K562 (cell line): Measurements from ENCODE around the gene ZNF778. TPM values are rescaled to one million over a fixed set of nuclear protein-coding genes. Genes with fewer than 3 reads are reported as not detected.

Experiments used
- ATAC-seq: fragments of 200-7000 bp; cut with Tn5 transposase; 3 replicates; pipeline ENCODE4 v1.9.1; 2020; ENCODE audit warnings: moderate library complexity
- BruUV-seq: library from RNA; stranded (reverse); fragments of 400-500 nt; replicated peaks from 2 replicates; lab custom pipeline; 2021; lab: Mats Ljungman, UMichigan
- CTCF ChIA-PET: fragments of 300-600 bp; formaldehyde crosslinking; extraction: SDS; loops from one replicate; lab custom pipeline; 2021; ENCODE audit warnings: low intra/inter-chr PET ratio; lab: Yijun Ruan, JAX
- POLR2A ChIA-PET: fragments of 300-600, 350-650 bp; sonication (Branson Sonifier 250); formaldehyde crosslinking; extraction: SDS; loops from one replicate; lab custom pipeline; 2021; ENCODE audit warnings: antibody characterized with exemption, inconsistent platforms; lab: Yijun Ruan, JAX
- DNase-seq, 4 experiments: peaks; one replicate each; pipeline versions ENCODE4 v3.0.0 to v3.0.0-alpha.2; 2011 to 2018; ENCODE audit warnings: low spot score in 3 of 4, mixed read lengths in 3 of 4; ENCODE audit errors: extremely low read depth in 1 of 4
- FAIRE-seq: peaks from 2 replicates; lab custom pipeline; 2011; peaks lifted over from hg19 to GRCh38; lab: Jason Lieb, UNC
- H2AFZ ChIP-seq: 2 replicates; pipeline ENCODE4 v1.6.0; 2011; ENCODE audit warnings: low read depth, low read length, control low read depth, inconsistent platforms
- H3K27ac ChIP-seq: fragments of 200-600 bp; 3 replicates; pipeline ENCODE4 v1.8.0; 2011; ENCODE audit warnings: low read depth, mild to moderate bottlenecking, control low read depth, inconsistent platforms, low read length, moderate library complexity, mixed read lengths; ENCODE audit errors: extremely low read depth
- H3K27me3 ChIP-seq, 2 experiments: fragments of 300-600 bp in 1 of 2; 2 replicates in 1 of 2; 3 replicates in 1 of 2; pipeline versions ENCODE4 v1.6.0 to v1.8.0; 2011; ENCODE audit warnings: inconsistent platforms in 2 of 2, low read length in 2 of 2, mild to moderate bottlenecking in 1 of 2, mixed read lengths in 1 of 2, moderate library complexity in 1 of 2; ENCODE audit not compliant: control insufficient read depth in 2 of 2, insufficient read depth in 2 of 2
- H3K36me3 ChIP-seq: fragments of 300-600 bp; 3 replicates; pipeline ENCODE4 v1.8.0; 2011; ENCODE audit warnings: mild to moderate bottlenecking, low read length, inconsistent platforms; ENCODE audit not compliant: control insufficient read depth, insufficient read depth
- H3K4me1 ChIP-seq, 2 experiments: fragments of 200-600 bp in 1 of 2; replicated peaks in 1 of 2; 2 replicates in 1 of 2; 3 replicates in 1 of 2; pipeline versions ENCODE4 v1.5.1 to v1.8.0; 2011; ENCODE audit warnings: inconsistent platforms in 2 of 2, low read length in 2 of 2, mild to moderate bottlenecking in 1 of 2, mixed read lengths in 1 of 2, moderate library complexity in 1 of 2; ENCODE audit not compliant: control insufficient read depth in 2 of 2, insufficient read depth in 2 of 2
- H3K4me2 ChIP-seq: 2 replicates; pipeline ENCODE4 v1.6.1; 2011; ENCODE audit warnings: low read length, control low read depth, inconsistent platforms, mixed read lengths; ENCODE audit not compliant: insufficient read depth
- H3K4me3 ChIP-seq: fragments of 200-600 bp; sonication (generic), shearing (Covaris generic); 2 replicates; pipeline ENCODE4 v1.5.1; 2016; ENCODE audit warnings: control low read depth, inconsistent platforms
- H3K79me2 ChIP-seq: fragments of 200-600 bp; 3 replicates; pipeline ENCODE4 v1.8.0; 2011; ENCODE audit warnings: low read length, inconsistent platforms; ENCODE audit not compliant: control insufficient read depth, insufficient read depth
- H3K9ac ChIP-seq, 2 experiments: 2 replicates each; pipeline versions ENCODE4 v1.6.0 to v1.6.1; 2011; ENCODE audit warnings: low read depth in 2 of 2, low read length in 2 of 2, control low read depth in 1 of 2, inconsistent platforms in 1 of 2, mild to moderate bottlenecking in 1 of 2, mixed read lengths in 1 of 2; ENCODE audit not compliant: insufficient read depth in 1 of 2
- H3K9me1 ChIP-seq: one replicate; pipeline ENCODE4 v1.6.0; 2011; ENCODE audit warnings: inconsistent platforms, mild to moderate bottlenecking, low read length, moderate library complexity; ENCODE audit not compliant: control insufficient read depth, insufficient read depth
- H3K9me3 ChIP-seq: replicated peaks from 2 replicates; pipeline ENCODE4 v1.5.1; 2011; ENCODE audit warnings: low read depth, low read length, inconsistent platforms; ENCODE audit not compliant: control insufficient read depth, insufficient read depth
- H4K20me1 ChIP-seq: replicated peaks from 2 replicates; pipeline ENCODE4 v1.6.1; 2011; ENCODE audit warnings: low read length, inconsistent platforms, mixed read lengths; ENCODE audit not compliant: control insufficient read depth, insufficient read depth
- ARHGAP35 ChIP-seq: fragments of 450-650 bp; IDR thresholded peaks from 2 replicates; pipeline ENCODE4 v1.6.1; 2018; ENCODE audit not compliant: partially characterized antibody
- FOS ChIP-seq: IDR thresholded peaks from 3 replicates; pipeline ENCODE4 v1.6.1; 2011; ENCODE audit not compliant: insufficient read length; ENCODE audit errors: extremely low read depth
- FOXK1 ChIP-seq: sonication (generic); formaldehyde crosslinking; IDR thresholded peaks from 2 replicates; pipeline ENCODE4 v1.8.0; 2022; ENCODE audit warnings: missing genetic modification reagents, mild to moderate bottlenecking, borderline replicate concordance
- KDM1A ChIP-seq, 2 experiments: fragments of 450-650 bp; IDR thresholded peaks; 2 replicates each; pipeline ENCODE4 v1.6.1; 2016; ENCODE audit warnings: mild to moderate bottlenecking in 2 of 2
- NR3C1 ChIP-seq: sonication (generic); formaldehyde crosslinking; IDR thresholded peaks from 2 replicates; pipeline ENCODE4 v1.8.1; 2022; ENCODE audit warnings: missing genetic modification reagents
- NRF1 ChIP-seq, 2 experiments: fragments of 450-650 bp; IDR thresholded peaks in 1 of 2; conservative IDR thresholded peaks in 1 of 2; 2 replicates each; pipeline ENCODE4 v1.6.1; 2014; ENCODE audit warnings: mild to moderate bottlenecking in 2 of 2
- SMARCA4 ChIP-seq: fragments of 450-650 bp; IDR thresholded peaks from 2 replicates; pipeline ENCODE4 v1.6.1; 2016
- WHSC1 ChIP-seq: IDR thresholded peaks from one replicate; pipeline ENCODE4 v1.6.1; 2012; ENCODE audit warnings: low read length, control low read depth, inconsistent platforms
- ZNF589 ChIP-seq: fragments of 200-800 bp; sonication (Bioruptor generic); IDR thresholded peaks from 2 replicates; pipeline ENCODE4 v1.6.1; 2016; ENCODE audit warnings: low read depth, missing genetic modification characterization, missing compliant biosample characterization
- ZNF717 ChIP-seq: fragments of 250-450 bp; sonication (Bioruptor Pico); IDR thresholded peaks from 2 replicates; pipeline ENCODE4 v1.5.0; 2021
- WGBS: fragments of 100-300 bp; shearing (Covaris generic); methylation state at CpG from one replicate; pipeline ENCODE4 v1.1.6; 2016; ENCODE audit warnings: low coverage, mixed read lengths; ENCODE audit not compliant: insufficient coverage; ENCODE audit errors: missing lambda C conversion rate; 5-methylcytosine and 5-hydroxymethylcytosine counted together
- in situ Hi-C: fragments of 300-500 bp; cut with MboI; formaldehyde crosslinking; loops from 4 replicates; pipeline ENCODE4 v1.15.0; 2018; ENCODE audit warnings: inconsistent platforms, mixed read lengths
- intact Hi-C: fragments of 100-400 bp; cut with micrococcal nuclease; formaldehyde crosslinking; loops from 2 replicates; pipeline ENCODE4 v1.14.2; 2022
- polyA plus RNA-seq, 8 experiments: library from polyadenylated mRNA; depleted of rRNA in 4 of 8; stranded (reverse) in 5 of 8; unstranded in 3 of 8; fragments of >200 nt; fragmentation: Nextera tagmentation in 2 of 8; fragmentation: Illumina TruSeq in 1 of 8; extraction: Ambion mirVana in 2 of 8; extraction: Trizol in 1 of 8; gene quantifications; 2 replicates each; pipeline versions ENCODE4 v1.2.1 to v1.2.3, GENCODE V29; 2011 to 2014; ENCODE audit warnings: inconsistent platforms in 1 of 8, missing spikeins in 1 of 8
- total RNA-seq, 7 experiments: library from RNA; depleted of rRNA in 6 of 7; stranded (reverse); fragments of >200 nt in 6 of 7; fragmentation: Illumina TruSeq in 2 of 7; extraction: Trizol in 2 of 7; gene quantifications; 2 replicates each; pipeline versions ENCODE4 v1.2.1 to v1.2.3, GENCODE V29; 2011 to 2021; ENCODE audit warnings: low replicate concordance in 1 of 7
- TF ChIP-seq, protein P1 (sequence below): sonication (generic); IDR thresholded peaks from 2 replicates; pipeline ENCODE4 v1.6.1; 2016
- TF ChIP-seq, protein P2 (sequence below), 3 experiments: IDR thresholded peaks in 2 of 3; conservative IDR thresholded peaks in 1 of 3; 2 replicates each; pipeline ENCODE4 v1.5.1; 2011 to 2012; ENCODE audit warnings: low read length in 3 of 3, mild to moderate bottlenecking in 3 of 3, control low read depth in 2 of 3, improper control_type of control experiment in 1 of 3, inconsistent platforms in 1 of 3, low read depth in 1 of 3, mixed read lengths in 1 of 3, moderate library complexity in 1 of 3; ENCODE audit not compliant: insufficient read depth in 2 of 3

Gene ZNF778
- total and polyA plus RNA-seq, 9 of the 15 experiments (the other 6 are each of a cell fraction or from before 2014, with no cell fraction given) = 0.70 to 60.6 (median 7.5) TPM

DNA sequence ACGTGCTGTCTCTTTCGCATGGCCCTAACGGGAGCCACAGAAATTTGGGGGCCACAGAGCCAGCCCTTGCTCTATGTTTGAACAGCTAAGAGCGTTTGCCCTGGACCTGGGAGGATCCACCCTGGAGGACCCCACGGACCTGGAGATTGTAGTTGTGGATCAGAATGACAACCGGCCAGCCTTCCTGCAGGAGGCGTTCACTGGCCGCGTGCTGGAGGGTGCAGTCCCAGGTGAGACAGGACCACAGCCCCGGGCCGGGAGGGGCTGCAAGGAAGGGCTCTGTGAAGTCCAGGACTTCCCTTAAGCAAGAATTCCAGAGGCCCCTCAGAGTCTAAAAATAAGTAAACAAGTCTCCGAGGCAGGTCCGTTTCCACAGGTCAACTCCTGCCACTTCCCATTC, 34.0 kb upstream of the ZNF778 start (continued):
- TF ChIP-seq, protein P1, sequence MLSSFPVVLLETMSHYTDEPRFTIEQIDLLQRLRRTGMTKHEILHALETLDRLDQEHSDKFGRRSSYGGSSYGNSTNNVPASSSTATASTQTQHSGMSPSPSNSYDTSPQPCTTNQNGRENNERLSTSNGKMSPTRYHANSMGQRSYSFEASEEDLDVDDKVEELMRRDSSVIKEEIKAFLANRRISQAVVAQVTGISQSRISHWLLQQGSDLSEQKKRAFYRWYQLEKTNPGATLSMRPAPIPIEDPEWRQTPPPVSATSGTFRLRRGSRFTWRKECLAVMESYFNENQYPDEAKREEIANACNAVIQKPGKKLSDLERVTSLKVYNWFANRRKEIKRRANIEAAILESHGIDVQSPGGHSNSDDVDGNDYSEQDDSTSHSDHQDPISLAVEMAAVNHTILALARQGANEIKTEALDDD = no peak
- TF ChIP-seq KDM1A (IDR thresholded peaks at IDR 0.05) (no peak), ZNF717 (no peak), NR3C1 (no peak), FOXK1 (no peak), SMARCA4 (no peak), FOS (no peak), WHSC1 (no peak)

DNA sequence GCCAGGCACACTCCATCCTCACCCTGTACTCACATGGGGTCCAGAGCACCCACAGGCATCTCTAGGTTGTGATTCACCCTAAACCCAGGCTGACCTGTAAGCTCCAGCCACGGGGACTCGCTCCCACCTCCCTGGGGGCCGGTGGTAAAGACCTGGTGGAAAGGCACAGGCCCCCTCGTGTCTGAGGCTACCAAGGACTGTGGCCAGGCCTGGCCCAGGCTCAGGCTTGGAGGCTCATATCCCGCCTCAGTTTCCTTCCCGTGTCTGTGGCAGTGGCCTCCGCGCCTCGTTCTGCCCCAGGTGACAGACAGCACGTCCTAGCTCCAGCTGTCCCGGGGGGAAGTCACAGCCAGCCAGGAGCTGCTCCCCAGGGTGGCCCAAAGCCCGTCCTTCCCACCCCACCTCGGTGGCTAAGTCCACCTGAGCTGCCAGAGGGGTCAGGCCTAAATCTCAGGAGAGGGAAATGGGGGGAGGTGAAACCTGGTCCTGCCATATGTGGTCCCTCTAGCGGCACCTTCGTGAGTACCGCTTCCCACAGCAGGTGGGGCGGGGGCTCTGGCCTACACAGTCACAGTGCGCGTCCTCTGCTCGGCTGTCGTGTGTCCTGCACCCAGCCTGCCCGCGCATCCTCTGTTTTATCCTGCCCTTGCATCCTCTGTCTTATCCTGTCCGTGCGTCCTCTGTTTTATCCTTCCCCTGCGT, 33.4 kb upstream of the ZNF778 start:
- Histone ChIP-seq H3K4me3 (no peak overlapping the region), H3K36me3 (no peaks in the 10 kb centered on the region), H3K79me2 (no peaks in the 10 kb centered on the region), H3K27ac (no peak overlapping the region), H3K9me3 (no peaks in the 10 kb centered on the region), H4K20me1 (no peaks in the 10 kb centered on the region; the same call in 1 of the 2 replicates), H3K27me3 (peaks cover 0 to 24% of the 10 kb centered on the region in 2 experiments; a peak in 2 of 5 replicates), H2AFZ (no peak overlapping the region), H3K9ac (peak overlapping the region in 1 of 2 experiments; percentile 33; a peak in 1 of 4 replicates), H3K9me1 (peaks cover 3% of the 10 kb centered on the region), H3K4me2 (no peak overlapping the region), H3K4me1 (peaks cover 0 to 49% of the 10 kb centered on the region in 2 experiments; a peak in 3 of 5 replicates)
- in situ Hi-C loops (no loop called here), intact Hi-C loops (no loop called here)
- peak; percentile 78 for ATAC-seq
- DNase-seq = peak; percentile 34 to 48 (median 44)
- ChIA-PET POLR2A (interaction anchor here (0.7 kb wide), 1 partner anchor 861 kb away, joined by 3 read pairs; no protein-coding TSS in a partner anchor), CTCF (no interaction called here)
- 12% methylated on average over 26 of the region's 26 CpGs for WGBS
- BruUV-seq = no TSS peak
- FAIRE-seq = no peak
- no peak for TF ChIP-seq ZNF589
- no peak for TF ChIP-seq ARHGAP35
- TF ChIP-seq, protein P2, sequence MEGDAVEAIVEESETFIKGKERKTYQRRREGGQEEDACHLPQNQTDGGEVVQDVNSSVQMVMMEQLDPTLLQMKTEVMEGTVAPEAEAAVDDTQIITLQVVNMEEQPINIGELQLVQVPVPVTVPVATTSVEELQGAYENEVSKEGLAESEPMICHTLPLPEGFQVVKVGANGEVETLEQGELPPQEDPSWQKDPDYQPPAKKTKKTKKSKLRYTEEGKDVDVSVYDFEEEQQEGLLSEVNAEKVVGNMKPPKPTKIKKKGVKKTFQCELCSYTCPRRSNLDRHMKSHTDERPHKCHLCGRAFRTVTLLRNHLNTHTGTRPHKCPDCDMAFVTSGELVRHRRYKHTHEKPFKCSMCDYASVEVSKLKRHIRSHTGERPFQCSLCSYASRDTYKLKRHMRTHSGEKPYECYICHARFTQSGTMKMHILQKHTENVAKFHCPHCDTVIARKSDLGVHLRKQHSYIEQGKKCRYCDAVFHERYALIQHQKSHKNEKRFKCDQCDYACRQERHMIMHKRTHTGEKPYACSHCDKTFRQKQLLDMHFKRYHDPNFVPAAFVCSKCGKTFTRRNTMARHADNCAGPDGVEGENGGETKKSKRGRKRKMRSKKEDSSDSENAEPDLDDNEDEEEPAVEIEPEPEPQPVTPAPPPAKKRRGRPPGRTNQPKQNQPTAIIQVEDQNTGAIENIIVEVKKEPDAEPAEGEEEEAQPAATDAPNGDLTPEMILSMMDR (IDR thresholded peaks at IDR 0.05 in 2 of 3, conservative IDR thresholded peaks at IDR 0.05 in 1 of 3; ENCODE audit: insufficient read depth in 2 of 3, low read depth in 1 of 3, low read length in 3 of 3) = peak in 2 of 3 experiments; percentile 30 to 41; a peak in 2 of 6 replicates
- TF ChIP-seq NRF1 (conservative IDR thresholded peaks at IDR 0.05 in 1 of 2, IDR thresholded peaks at IDR 0.05 in 1 of 2) = 0 out of 4 replicates have a peak, but pooled peaks have one; percentile 14 to 17
